ENCODE results near the gene ZNF280C. TPM values are rescaled to one million over a fixed set of nuclear protein-coding genes. Genes with fewer than 3 reads are reported as not detected.

The ZNF280C gene
- total and polyA plus RNA-seq, 11 donors: 0.67 to 2.6 (median 1.7) TPM

DNA sequence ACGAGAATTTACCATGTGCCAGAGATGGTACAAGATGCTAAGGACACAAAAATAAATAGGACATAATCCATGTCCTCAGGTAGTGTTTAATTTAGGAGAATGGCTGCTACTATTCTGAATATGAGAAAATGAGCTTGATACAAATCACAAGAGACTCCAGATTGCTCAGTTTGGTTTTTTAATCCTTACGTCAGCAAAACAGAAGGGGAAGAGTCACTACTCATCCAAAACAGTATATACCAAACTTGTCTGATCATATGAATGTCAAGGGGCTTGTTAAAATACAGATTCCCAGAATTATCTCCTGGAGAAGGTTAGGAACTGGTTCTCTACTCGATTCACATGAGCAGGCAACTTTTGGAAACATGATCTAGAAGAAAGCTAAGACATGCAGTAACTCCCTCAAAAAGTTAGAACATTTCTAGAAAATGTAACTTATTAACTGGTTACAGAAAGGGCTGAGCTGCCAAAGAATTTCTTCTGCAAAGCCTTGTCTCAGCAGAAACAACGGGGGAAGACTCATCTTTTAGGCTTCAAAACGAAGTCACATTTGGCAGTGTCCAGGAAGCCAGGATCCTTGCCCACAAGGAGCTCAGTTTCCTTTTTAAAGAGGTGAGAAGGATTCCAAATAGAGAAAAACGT, 106.5 kb downstream of the ZNF280C start:
- Histone ChIP-seq H3K4me1 (peaks cover 0 to 25% (median 10%) of the 10 kb centered on the region in 12 donors), H3K27me3 (no peaks in the 10 kb centered on the region), H3K4me3 (no peak overlapping the region), H3K27ac (no peak overlapping the region), H3K36me3 (peaks cover 0 to 8% (median 0%) of the 10 kb centered on the region in 9 donors), H3K9me3 (no peaks in the 10 kb centered on the region)
- DNase-seq (no peak), ATAC-seq (no peak)
- intact Hi-C loops (cut with DNase I): no loop called here
- TF ChIP-seq, protein P1, sequence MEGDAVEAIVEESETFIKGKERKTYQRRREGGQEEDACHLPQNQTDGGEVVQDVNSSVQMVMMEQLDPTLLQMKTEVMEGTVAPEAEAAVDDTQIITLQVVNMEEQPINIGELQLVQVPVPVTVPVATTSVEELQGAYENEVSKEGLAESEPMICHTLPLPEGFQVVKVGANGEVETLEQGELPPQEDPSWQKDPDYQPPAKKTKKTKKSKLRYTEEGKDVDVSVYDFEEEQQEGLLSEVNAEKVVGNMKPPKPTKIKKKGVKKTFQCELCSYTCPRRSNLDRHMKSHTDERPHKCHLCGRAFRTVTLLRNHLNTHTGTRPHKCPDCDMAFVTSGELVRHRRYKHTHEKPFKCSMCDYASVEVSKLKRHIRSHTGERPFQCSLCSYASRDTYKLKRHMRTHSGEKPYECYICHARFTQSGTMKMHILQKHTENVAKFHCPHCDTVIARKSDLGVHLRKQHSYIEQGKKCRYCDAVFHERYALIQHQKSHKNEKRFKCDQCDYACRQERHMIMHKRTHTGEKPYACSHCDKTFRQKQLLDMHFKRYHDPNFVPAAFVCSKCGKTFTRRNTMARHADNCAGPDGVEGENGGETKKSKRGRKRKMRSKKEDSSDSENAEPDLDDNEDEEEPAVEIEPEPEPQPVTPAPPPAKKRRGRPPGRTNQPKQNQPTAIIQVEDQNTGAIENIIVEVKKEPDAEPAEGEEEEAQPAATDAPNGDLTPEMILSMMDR (IDR thresholded peaks at IDR 0.05): no peak
- TF ChIP-seq POLR2A (IDR thresholded peaks at IDR 0.05): no peak
- 40 to 57% (median 48%) methylated on average over 6 of the region's 6 CpGs for WGBS, 4 donors

DNA sequence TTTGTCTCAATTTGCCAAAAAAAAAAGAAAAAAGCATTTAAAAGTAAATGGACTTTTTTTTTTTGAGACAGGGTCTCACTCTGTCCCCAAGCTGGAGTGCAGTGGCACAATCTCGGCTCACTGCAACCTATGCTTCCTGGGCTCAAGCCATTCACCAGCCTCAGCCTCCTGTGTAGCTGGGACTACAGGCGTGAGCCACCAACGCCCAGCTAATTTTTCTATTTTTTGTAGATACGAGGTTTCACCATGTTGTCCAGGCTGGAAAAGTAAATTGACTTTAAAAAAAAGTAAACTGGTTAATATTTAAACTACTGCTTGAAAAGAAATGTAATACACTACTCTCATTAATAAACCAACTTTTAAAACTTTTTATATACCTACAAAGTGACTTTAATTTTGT, 108.9 kb downstream of the ZNF280C start:
- 74 to 89% (median 83%) methylated on average over 4 of the region's 4 CpGs for WGBS, 4 donors
- ATAC-seq (no peak), DNase-seq (no peak)
- Histone ChIP-seq H3K4me3 (no peak overlapping the region), H3K9me3 (no peaks in the 10 kb centered on the region), H3K4me1 (peaks cover 0 to 27% (median 6%) of the 10 kb centered on the region in 12 donors), H3K27ac (no peak overlapping the region), H3K36me3 (peaks cover 0 to 8% (median 0%) of the 10 kb centered on the region in 9 donors), H3K27me3 (no peaks in the 10 kb centered on the region)
- intact Hi-C loops (cut with DNase I): no loop called here
- TF ChIP-seq, protein P1 (IDR thresholded peaks at IDR 0.05): no peak
- no peak for TF ChIP-seq POLR2A (IDR thresholded peaks at IDR 0.05)

DNA sequence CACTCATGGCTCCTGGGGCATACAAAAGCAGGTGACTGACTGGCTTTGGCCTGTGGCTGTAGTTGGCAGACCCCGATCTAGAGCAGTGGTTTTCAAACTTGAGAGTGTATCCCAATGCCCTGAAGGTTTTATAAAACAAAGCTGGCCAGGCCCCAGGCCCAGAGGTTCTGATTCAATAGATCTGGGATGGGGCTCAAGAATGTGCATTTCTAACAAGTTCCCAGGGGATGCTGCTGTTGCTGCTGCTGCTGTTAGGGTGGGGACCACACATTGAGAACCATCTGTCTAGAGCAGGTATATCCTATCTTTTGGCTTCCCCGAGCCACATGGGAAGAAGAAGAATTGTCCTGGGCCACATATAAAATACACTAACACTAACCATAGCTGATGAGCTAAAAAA, 110.4 kb downstream of the ZNF280C start:
- no peak overlapping the region for H3K4me3 ChIP-seq
- ATAC-seq: no peak
- peaks cover 0 to 16% (median 0%) of the 10 kb centered on the region in 9 donors for H3K36me3 ChIP-seq
- TF ChIP-seq, protein P1 (IDR thresholded peaks at IDR 0.05): no peak
- TF ChIP-seq POLR2A (IDR thresholded peaks at IDR 0.05): no peak
- no peaks in the 10 kb centered on the region for H3K9me3 ChIP-seq
- intact Hi-C loops (cut with DNase I): no loop called here
- no peak for DNase-seq
- H3K27me3 ChIP-seq: no peaks in the 10 kb centered on the region
- 70 to 80% (median 75%) methylated on average over 2 of the region's 2 CpGs for WGBS, 4 donors
- H3K4me1 ChIP-seq: peaks cover 0 to 18% (median 0%) of the 10 kb centered on the region in 12 donors
- H3K27ac ChIP-seq: no peak overlapping the region

DNA sequence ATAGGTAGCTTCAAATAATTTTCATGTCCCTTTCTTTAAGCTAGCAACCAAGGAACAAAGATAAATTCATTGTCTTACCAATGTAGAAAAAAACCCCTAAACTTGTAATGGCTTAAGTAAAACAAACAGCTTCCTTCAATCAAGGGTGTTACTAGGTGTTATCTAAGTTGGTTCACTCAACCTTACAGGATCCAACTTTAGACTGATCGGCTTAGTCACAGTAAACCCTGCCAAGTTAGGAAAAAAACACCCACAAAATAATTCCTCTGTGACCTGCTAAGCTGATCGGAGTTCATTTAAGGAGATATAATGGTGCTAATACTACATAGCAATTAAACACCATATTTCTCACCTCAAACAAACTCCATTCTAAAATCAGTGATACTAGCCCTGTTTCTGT, 113.1 kb downstream of the ZNF280C start:
- TF ChIP-seq POLR2A (IDR thresholded peaks at IDR 0.05): no peak
- TF ChIP-seq, protein P1 (IDR thresholded peaks at IDR 0.05): no peak
- DNase-seq: no peak
- Histone ChIP-seq H3K9me3 (no peaks in the 10 kb centered on the region), H3K27ac (no peak overlapping the region), H3K4me3 (no peak overlapping the region), H3K36me3 (peaks cover 0 to 16% (median 0%) of the 10 kb centered on the region in 9 donors), H3K4me1 (peaks cover 0 to 12% (median 0%) of the 10 kb centered on the region in 12 donors), H3K27me3 (no peaks in the 10 kb centered on the region)
- WGBS, 4 donors: 39 to 56% (median 47%) methylated on average over 2 of the region's 2 CpGs
- intact Hi-C loops (cut with DNase I): no loop called here
- ATAC-seq: peak in 3 of 4 donors; percentile 30 to 60 (median 56)

Other genes with a start within 250 kb of the ZNF280C start
- 10 to 100 TPM in 1 of 9 donors, 1 to 10 TPM in 8; 1.8 to 13.7 (median 3.2) TPM for gene ELF4, start 158.4 kb downstream of the ZNF280C start, total RNA-seq
- 1 to 10 TPM; 1.3 to 5.3 TPM for gene ELF4, start 158.4 kb downstream of the ZNF280C start, polyA plus RNA-seq
- gene AIFM1, start 103.1 kb downstream of the ZNF280C start, total RNA-seq: 100 to 1,000 TPM in 6 of 9 donors, 10 to 100 TPM in 3; 73.7 to 146 (median 109) TPM
- gene AIFM1, start 103.1 kb downstream of the ZNF280C start, polyA plus RNA-seq: 100 to 1,000 TPM in 1 of 2 donors, 10 to 100 TPM in 1; 86.7 to 164 TPM
- 1 to 10 TPM in 5 of 9 donors, under 1 TPM in 4; 0.32 to 7.9 (median 1.5) TPM for gene RAB33A, start 96.9 kb downstream of the ZNF280C start, total RNA-seq
- 1 to 10 TPM in 1 of 2 donors, under 1 TPM in 1; 0.23 to 5.8 TPM for gene RAB33A, start 96.9 kb downstream of the ZNF280C start, polyA plus RNA-seq
- 10 to 100 TPM in 2 of 9 donors, 1 to 10 TPM in 7; 5.7 to 10.6 (median 7.0) TPM for gene SLC25A14, start 71.0 kb upstream of the ZNF280C start, total RNA-seq
- 10 to 100 TPM in 1 of 2 donors, 1 to 10 TPM in 1; 7.1 to 17.7 TPM for gene SLC25A14, start 71.0 kb upstream of the ZNF280C start, polyA plus RNA-seq
- gene GPR119, start 116.8 kb upstream of the ZNF280C start, total RNA-seq: not detected
- gene GPR119, start 116.8 kb upstream of the ZNF280C start, polyA plus RNA-seq: not detected
- 10 to 100 TPM in 6 of 9 donors, 1 to 10 TPM in 3; 7.4 to 11.6 (median 10.6) TPM for gene RBMX2, start 133.1 kb upstream of the ZNF280C start, total RNA-seq
- 10 to 100 TPM; 12.0 to 12.6 TPM for gene RBMX2, start 133.1 kb upstream of the ZNF280C start, polyA plus RNA-seq

Data from heart left ventricle (tissue), 16 donors.